Fibroblast of lung (primary cell): ENCODE measurements around the gene DEFB116. TPM values are rescaled to one million over a fixed set of nuclear protein-coding genes. Genes with fewer than 3 reads are reported as not detected.

Experiments
- DNase-seq, 2 donors: peaks; one replicate each; pipeline versions ENCODE4 v3.0.0 to v3.0.0-alpha.2; 2010; ENCODE audit warnings: low read depth in 2 of 2
- H2AFZ ChIP-seq: 2 replicates; pipeline ENCODE4 v1.5.1; 2012; ENCODE audit warnings: low read length, control low read depth, inconsistent platforms
- H3K27ac ChIP-seq: 2 replicates; pipeline ENCODE4 v1.5.1; 2011; ENCODE audit warnings: low read length, control low read depth; ENCODE audit not compliant: insufficient read depth
- H3K27me3 ChIP-seq: 2 replicates; pipeline ENCODE4 v1.5.1; 2011; ENCODE audit warnings: mild to moderate bottlenecking, low read length; ENCODE audit not compliant: control insufficient read depth, insufficient read depth
- H3K36me3 ChIP-seq: 2 replicates; pipeline ENCODE4 v1.5.1; 2011; ENCODE audit warnings: low read length; ENCODE audit not compliant: control insufficient read depth, insufficient read depth
- H3K4me1 ChIP-seq: 2 replicates; pipeline ENCODE4 v1.5.1; 2011; ENCODE audit warnings: low read length; ENCODE audit not compliant: control insufficient read depth, insufficient read depth; ENCODE audit errors: extremely low read depth
- H3K4me2 ChIP-seq: 2 replicates; pipeline ENCODE4 v1.5.1; 2011; ENCODE audit warnings: low read length, control low read depth; ENCODE audit not compliant: insufficient read depth; ENCODE audit errors: extremely low read depth
- H3K4me3 ChIP-seq, 4 experiments: fragments of 200-600 bp in 1 of 4; sonication (generic) in 1 of 4; replicated peaks in 1 of 4; 2 replicates each; pipeline ENCODE4 v1.5.1; 2011 to 2016; ENCODE audit warnings: low read length in 4 of 4, low read depth in 3 of 4, mild to moderate bottlenecking in 3 of 4, control low read depth in 2 of 4, inconsistent platforms in 1 of 4, mixed read lengths in 1 of 4; ENCODE audit not compliant: insufficient read depth in 1 of 4; ENCODE audit errors: control extremely low read depth in 1 of 4
- H3K79me2 ChIP-seq: 2 replicates; pipeline ENCODE4 v1.5.1; 2012; ENCODE audit warnings: mild to moderate bottlenecking, low read length, inconsistent platforms; ENCODE audit not compliant: control insufficient read depth, insufficient read depth
- H3K9ac ChIP-seq: 2 replicates; pipeline ENCODE4 v1.5.1; 2011; ENCODE audit warnings: mild to moderate bottlenecking, low read length, control low read depth; ENCODE audit not compliant: insufficient read depth
- H3K9me3 ChIP-seq: 2 replicates; pipeline ENCODE4 v1.5.1; 2012; ENCODE audit warnings: low read depth, low read length; ENCODE audit not compliant: control insufficient read depth, insufficient read depth
- H4K20me1 ChIP-seq: 2 replicates; pipeline ENCODE4 v1.5.1; 2011; ENCODE audit warnings: low read length; ENCODE audit not compliant: control insufficient read depth, insufficient read depth; ENCODE audit errors: extremely low read depth
- EZH2 ChIP-seq: IDR thresholded peaks from 2 replicates; pipeline ENCODE4 v1.5.1; 2012; ENCODE audit warnings: low read length, control low read depth, mild to moderate bottlenecking; ENCODE audit errors: missing control alignments
- polyA plus RNA-seq, 2 donors: library from polyadenylated mRNA; depleted of rRNA in 1 of 2; stranded (reverse) in 1 of 2; unstranded in 1 of 2; fragments of >200 nt; gene quantifications; 2 replicates each; pipeline ENCODE4 v1.2.1, GENCODE V29; 2011 to 2012; ENCODE audit warnings: missing spikeins in 1 of 2
- total RNA-seq: library from RNA; depleted of rRNA; stranded (reverse); fragments of >200 nt; gene quantifications from 2 replicates; pipeline ENCODE4 v1.2.1, GENCODE V29; 2014
- TF ChIP-seq, protein P1 (sequence below), 2 donors: IDR thresholded peaks in 1 of 2; conservative IDR thresholded peaks in 1 of 2; 1 replicate in 1 of 2; 2 replicates in 1 of 2; pipeline ENCODE4 v1.5.1; 2011 to 2012; ENCODE audit warnings: low read length in 2 of 2, control low read depth in 1 of 2, inconsistent platforms in 1 of 2, low read depth in 1 of 2, mild to moderate bottlenecking in 1 of 2

Gene DEFB116
- total and polyA plus RNA-seq, 2 donors (not counting 1 experiment from before 2014, with no cell fraction given) = not detected

- H3K27me3 ChIP-seq = no peaks in the 10 kb centered on the region
- no peak overlapping the region for H3K4me3 ChIP-seq
- no peak overlapping the region for H3K9ac ChIP-seq
- no peak overlapping the region for H3K27ac ChIP-seq
- H3K4me2 ChIP-seq = no peak overlapping the region
- no peak overlapping the region for H2AFZ ChIP-seq
- TF ChIP-seq, protein P1, sequence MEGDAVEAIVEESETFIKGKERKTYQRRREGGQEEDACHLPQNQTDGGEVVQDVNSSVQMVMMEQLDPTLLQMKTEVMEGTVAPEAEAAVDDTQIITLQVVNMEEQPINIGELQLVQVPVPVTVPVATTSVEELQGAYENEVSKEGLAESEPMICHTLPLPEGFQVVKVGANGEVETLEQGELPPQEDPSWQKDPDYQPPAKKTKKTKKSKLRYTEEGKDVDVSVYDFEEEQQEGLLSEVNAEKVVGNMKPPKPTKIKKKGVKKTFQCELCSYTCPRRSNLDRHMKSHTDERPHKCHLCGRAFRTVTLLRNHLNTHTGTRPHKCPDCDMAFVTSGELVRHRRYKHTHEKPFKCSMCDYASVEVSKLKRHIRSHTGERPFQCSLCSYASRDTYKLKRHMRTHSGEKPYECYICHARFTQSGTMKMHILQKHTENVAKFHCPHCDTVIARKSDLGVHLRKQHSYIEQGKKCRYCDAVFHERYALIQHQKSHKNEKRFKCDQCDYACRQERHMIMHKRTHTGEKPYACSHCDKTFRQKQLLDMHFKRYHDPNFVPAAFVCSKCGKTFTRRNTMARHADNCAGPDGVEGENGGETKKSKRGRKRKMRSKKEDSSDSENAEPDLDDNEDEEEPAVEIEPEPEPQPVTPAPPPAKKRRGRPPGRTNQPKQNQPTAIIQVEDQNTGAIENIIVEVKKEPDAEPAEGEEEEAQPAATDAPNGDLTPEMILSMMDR (conservative IDR thresholded peaks at IDR 0.05 in 1 of 2, IDR thresholded peaks at IDR 0.05 in 1 of 2; ENCODE audit: low read depth in 1 of 2, low read length in 2 of 2) = no peak
- H3K4me1 ChIP-seq = no peaks in the 10 kb centered on the region
- no peaks in the 10 kb centered on the region for H3K9me3 ChIP-seq
- no peaks in the 10 kb centered on the region for H3K36me3 ChIP-seq
- H3K79me2 ChIP-seq = no peaks in the 10 kb centered on the region
- H4K20me1 ChIP-seq = no peaks in the 10 kb centered on the region
- no peak for DNase-seq
Observed at GRCh38 chr20:31274441-31274840, 33.9 kb downstream of the DEFB116 start.

GRCh38 chr20:31260326-31260932 lies 48.0 kb downstream of the DEFB116 start:
- Histone ChIP-seq H3K4me2 (no peak overlapping the region), H3K9me3 (no peaks in the 10 kb centered on the region), H3K9ac (no peak overlapping the region), H3K4me1 (no peaks in the 10 kb centered on the region), H3K27me3 (no peaks in the 10 kb centered on the region), H3K27ac (no peak overlapping the region), H3K4me3 (no peak overlapping the region), H2AFZ (no peak overlapping the region), H3K79me2 (no peaks in the 10 kb centered on the region), H4K20me1 (no peaks in the 10 kb centered on the region), H3K36me3 (no peaks in the 10 kb centered on the region)
- DNase-seq = no peak
- TF ChIP-seq, protein P1 (conservative IDR thresholded peaks at IDR 0.05 in 1 of 2, IDR thresholded peaks at IDR 0.05 in 1 of 2; ENCODE audit: low read depth in 1 of 2, low read length in 2 of 2) = no peak
- TF ChIP-seq EZH2 = no peak

DNA sequence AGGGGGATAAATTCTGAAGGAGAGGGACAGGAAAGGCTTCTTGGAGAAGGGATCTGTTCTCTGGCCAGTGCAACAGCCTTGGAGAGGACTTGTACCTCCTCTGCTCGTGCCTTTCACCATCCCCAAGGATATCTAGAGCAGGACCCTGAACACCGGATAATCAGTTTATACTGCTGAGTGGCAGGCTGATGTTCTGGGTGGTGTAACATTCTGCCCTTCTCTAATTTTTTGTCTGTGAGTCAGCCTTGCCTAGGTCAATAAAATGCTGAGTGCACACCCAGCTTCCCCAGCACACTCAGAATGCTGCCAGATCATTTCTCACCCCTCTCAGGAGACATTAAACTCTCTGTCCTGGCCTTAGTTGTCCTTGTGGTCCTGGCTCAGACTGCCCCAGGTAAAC lies 51.0 kb downstream of the DEFB116 start, which contains the start of gene DEFB115:
DEFB115 (plus strand) TSS at position 301 of the 400 bp plus-strand sequence; CDS start at position 301, 0 bp downstream.
- DNase-seq = no peak
- H3K4me2 ChIP-seq = no peak within 1 kb of the TSS
- no peaks in the 10 kb centered on the region for H3K4me1 ChIP-seq
- no peak within 1 kb of the TSS for H3K27ac ChIP-seq
- no peak within 1 kb of the TSS for H2AFZ ChIP-seq
- no peaks in the 10 kb centered on the region for H4K20me1 ChIP-seq
- H3K27me3 ChIP-seq = no peaks in the 10 kb centered on the region
- no peaks in the 10 kb centered on the region for H3K9me3 ChIP-seq
- H3K9ac ChIP-seq = no peak within 1 kb of the TSS
- H3K4me3 ChIP-seq = no peak within 1 kb of the TSS
- no peaks in the 10 kb centered on the region for H3K36me3 ChIP-seq
- TF ChIP-seq, protein P1 (conservative IDR thresholded peaks at IDR 0.05 in 1 of 2, IDR thresholded peaks at IDR 0.05 in 1 of 2; ENCODE audit: low read depth in 1 of 2, low read length in 2 of 2) = no peak
- TF ChIP-seq EZH2 = no peak
- no peaks in the 10 kb centered on the region for H3K79me2 ChIP-seq
